ENCODE data around the gene CASP2. TPM values are rescaled to one million over a fixed set of nuclear protein-coding genes. Genes with fewer than 3 reads are reported as not detected.

The CASP2 gene
- total and polyA plus RNA-seq, 2 of the 13 experiments (the other 11 are each of a cell fraction or from before 2014, with no cell fraction given) = 10.2 to 13.7 TPM

- H3K4me2 ChIP-seq (ENCODE audit: low read depth, low read length) = no peak overlapping the region
- ATAC-seq = no peak
- no peaks in the 10 kb centered on the region for H3K36me3 ChIP-seq (replicated peaks in 1 of 2; ENCODE audit: control insufficient read depth in 1 of 2, insufficient read depth in 2 of 2, low read length in 2 of 2)
- POLR2A ChIA-PET = interaction anchor here (1.2 to 1.7 kb wide), 2 partner anchors 8 to 17 kb away, joined by 4 to 14 read pairs; partner anchors contain the start of genes CASP2 and GSTK1
- no peaks in the 10 kb centered on the region for H3K79me2 ChIP-seq (ENCODE audit: insufficient read depth, low read length)
- no peak overlapping the region for H3K27ac ChIP-seq (ENCODE audit: extremely low read length, insufficient read depth, low read length)
- H4K20me1 ChIP-seq (ENCODE audit: insufficient read depth, low read length) = no peaks in the 10 kb centered on the region
- H3K4me1 ChIP-seq (ENCODE audit: insufficient read depth, low read length) = peaks cover 30% of the 10 kb centered on the region
- CTCF ChIA-PET (ENCODE audit: low intra/inter-chr PET ratio, low total read pairs) = no interaction called here
- FAIRE-seq = no peak
- 45% methylated on average over 1 of the region's 1 CpG for WGBS (ENCODE audit: low lambda C conversion rate)
- H3K4me3 ChIP-seq (replicated peaks in 1 of 3; ENCODE audit: insufficient read depth in 1 of 3, low read depth in 2 of 3, low read length in 3 of 3) = no peak overlapping the region
- DNase-seq (ENCODE audit: low spot score) = no peak
- intact Hi-C loops (cut with micrococcal nuclease; ENCODE audit: unreplicated experiment) = no loop called here
- in situ Hi-C loops (cut with HindIII; ENCODE audit: extremely low pct_ligation_motif_present, low pct_unique_long_range_greater_than_20kb) = no loop called here
- no TSS peak for BruUV-seq (replicated peaks)
- no peaks in the 10 kb centered on the region for H3K27me3 ChIP-seq (ENCODE audit: control insufficient read depth in 1 of 2, insufficient read depth in 2 of 2, low read length in 2 of 2)
- no peak overlapping the region for H2AFZ ChIP-seq (ENCODE audit: low read length)
- H3K9ac ChIP-seq (ENCODE audit: insufficient read depth, low read depth, low read length) = no peak overlapping the region
- TF ChIP-seq SRSF9 (IDR thresholded peaks at IDR 0.05; ENCODE audit: borderline replicate concordance, insufficient read depth, low read depth, low read length, poor library complexity, severe bottlenecking) (no peak), ZNF275 (CRISPR knock-in tag; IDR thresholded peaks at IDR 0.05; ENCODE audit: borderline replicate concordance) (no peak)
- H3K9me3 ChIP-seq (ENCODE audit: low read length) = no peaks in the 10 kb centered on the region
Measured at GRCh38 chr7:143280160-143280559, 8.0 kb upstream of the CASP2 start.

GRCh38 chr7:143280566-143280965 lies 7.6 kb upstream of the CASP2 start:
- CTCF ChIA-PET (ENCODE audit: low intra/inter-chr PET ratio, low total read pairs) = no interaction called here
- POLR2A ChIA-PET = interaction anchor here (1.3 to 1.7 kb wide), 2 partner anchors 17 kb away, joined by 5 to 14 read pairs; partner anchors contain the start of gene GSTK1
- Histone ChIP-seq H4K20me1 (ENCODE audit: insufficient read depth, low read length) (no peaks in the 10 kb centered on the region), H3K4me3 (replicated peaks in 1 of 3; ENCODE audit: insufficient read depth in 1 of 3, low read depth in 2 of 3, low read length in 3 of 3) (no peak overlapping the region), H3K9ac (ENCODE audit: insufficient read depth, low read depth, low read length) (no peak overlapping the region), H3K27ac (ENCODE audit: extremely low read length, insufficient read depth, low read length) (no peak overlapping the region), H3K9me3 (ENCODE audit: low read length) (no peaks in the 10 kb centered on the region), H3K4me1 (ENCODE audit: insufficient read depth, low read length) (peaks cover 34% of the 10 kb centered on the region), H3K27me3 (ENCODE audit: control insufficient read depth in 1 of 2, insufficient read depth in 2 of 2, low read length in 2 of 2) (no peaks in the 10 kb centered on the region), H3K79me2 (ENCODE audit: insufficient read depth, low read length) (no peaks in the 10 kb centered on the region), H3K36me3 (replicated peaks in 1 of 2; ENCODE audit: control insufficient read depth in 1 of 2, insufficient read depth in 2 of 2, low read length in 2 of 2) (no peaks in the 10 kb centered on the region), H3K4me2 (ENCODE audit: low read depth, low read length) (no peak overlapping the region), H2AFZ (ENCODE audit: low read length) (no peak overlapping the region)
- intact Hi-C loops (cut with micrococcal nuclease; ENCODE audit: unreplicated experiment) (no loop called here), in situ Hi-C loops (cut with HindIII; ENCODE audit: extremely low pct_ligation_motif_present, low pct_unique_long_range_greater_than_20kb) (no loop called here)
- no peak for DNase-seq (ENCODE audit: low spot score)
- ATAC-seq = no peak
- WGBS (ENCODE audit: low lambda C conversion rate) = 81% methylated on average over 2 of the region's 2 CpGs
- FAIRE-seq = no peak
- no TSS peak for BruUV-seq (replicated peaks)
- TF ChIP-seq ZBTB34 (CRISPR knock-in tag; IDR thresholded peaks at IDR 0.05) = no peak
- no peak for TF ChIP-seq FOXC1 (CRISPR knock-in tag; IDR thresholded peaks at IDR 0.05; ENCODE audit: borderline replicate concordance)
- no peak for TF ChIP-seq ZNF549 (CRISPR knock-in tag; IDR thresholded peaks at IDR 0.05)
- TF ChIP-seq SPEN (CRISPR knock-in tag; IDR thresholded peaks at IDR 0.05; ENCODE audit: low read depth) = no peak
- no peak for TF ChIP-seq RXRA (CRISPR knock-in tag; IDR thresholded peaks at IDR 0.05)
- no peak for TF ChIP-seq POGZ (CRISPR knock-in tag; IDR thresholded peaks at IDR 0.05)
- TF ChIP-seq ZNF556 (CRISPR knock-in tag; IDR thresholded peaks at IDR 0.05; ENCODE audit: borderline replicate concordance) = no peak
- TF ChIP-seq ZNF543 (CRISPR knock-in tag; IDR thresholded peaks at IDR 0.05) = no peak
- no peak for TF ChIP-seq ZNF446 (CRISPR knock-in tag; IDR thresholded peaks at IDR 0.05)
- no peak for TF ChIP-seq RCOR2 (CRISPR knock-in tag; IDR thresholded peaks at IDR 0.05)
- TF ChIP-seq CSRNP1 (CRISPR knock-in tag; IDR thresholded peaks at IDR 0.05) = no peak
- TF ChIP-seq ZNF569 (CRISPR knock-in tag; IDR thresholded peaks at IDR 0.05; ENCODE audit: borderline replicate concordance) = no peak
- no peak for TF ChIP-seq RFXAP (CRISPR knock-in tag; IDR thresholded peaks at IDR 0.05; ENCODE audit: borderline replicate concordance)
